Stimulated activated CD8-positive, alpha-beta memory T cell treated with anti-CD3 and anti-CD28 coated beads, Interleukin-4, amount 100 ng/mL, for 24 hours (primary cell): ENCODE results near the gene BCAS3.

Experiments
- DNase-seq: peaks from one replicate; pipeline ENCODE4 v3.0.0-alpha.2; 2020; ENCODE audit warnings: low read depth

Gene BCAS3

DNA sequence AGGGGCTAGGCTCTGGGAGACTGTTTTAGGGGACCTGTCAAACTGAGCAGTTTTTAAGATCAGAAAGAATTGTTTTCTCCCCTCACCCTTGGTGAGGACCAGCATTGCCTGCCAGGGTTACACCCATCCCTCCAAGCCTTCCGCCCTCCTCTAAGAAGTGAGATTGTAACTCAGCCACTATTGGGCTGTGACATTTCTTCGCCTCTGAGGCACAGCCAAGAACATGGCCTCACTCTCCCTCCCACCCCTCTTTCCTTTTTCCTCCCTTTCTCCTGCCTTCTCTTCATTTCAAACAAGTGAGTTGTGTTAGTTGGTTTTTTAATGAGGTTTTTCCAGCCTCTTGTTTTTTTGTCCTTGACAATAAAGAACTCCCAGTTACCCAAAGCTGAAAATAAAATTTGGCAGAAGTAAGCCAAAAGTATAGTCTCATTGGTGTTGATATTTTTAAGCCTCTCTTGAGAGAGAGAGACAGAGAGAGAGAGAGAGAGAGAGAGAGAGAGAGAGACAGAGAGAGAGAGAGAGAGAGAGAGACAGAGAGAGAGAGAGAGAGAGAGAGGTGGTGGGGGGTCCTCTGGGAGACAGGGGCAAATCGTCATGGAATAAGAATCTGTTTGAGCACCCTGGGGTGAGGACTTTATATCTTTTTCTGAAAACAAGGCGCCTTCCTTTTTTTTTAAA lies 644.8 kb downstream of the BCAS3 start:
- no peak for DNase-seq

DNA sequence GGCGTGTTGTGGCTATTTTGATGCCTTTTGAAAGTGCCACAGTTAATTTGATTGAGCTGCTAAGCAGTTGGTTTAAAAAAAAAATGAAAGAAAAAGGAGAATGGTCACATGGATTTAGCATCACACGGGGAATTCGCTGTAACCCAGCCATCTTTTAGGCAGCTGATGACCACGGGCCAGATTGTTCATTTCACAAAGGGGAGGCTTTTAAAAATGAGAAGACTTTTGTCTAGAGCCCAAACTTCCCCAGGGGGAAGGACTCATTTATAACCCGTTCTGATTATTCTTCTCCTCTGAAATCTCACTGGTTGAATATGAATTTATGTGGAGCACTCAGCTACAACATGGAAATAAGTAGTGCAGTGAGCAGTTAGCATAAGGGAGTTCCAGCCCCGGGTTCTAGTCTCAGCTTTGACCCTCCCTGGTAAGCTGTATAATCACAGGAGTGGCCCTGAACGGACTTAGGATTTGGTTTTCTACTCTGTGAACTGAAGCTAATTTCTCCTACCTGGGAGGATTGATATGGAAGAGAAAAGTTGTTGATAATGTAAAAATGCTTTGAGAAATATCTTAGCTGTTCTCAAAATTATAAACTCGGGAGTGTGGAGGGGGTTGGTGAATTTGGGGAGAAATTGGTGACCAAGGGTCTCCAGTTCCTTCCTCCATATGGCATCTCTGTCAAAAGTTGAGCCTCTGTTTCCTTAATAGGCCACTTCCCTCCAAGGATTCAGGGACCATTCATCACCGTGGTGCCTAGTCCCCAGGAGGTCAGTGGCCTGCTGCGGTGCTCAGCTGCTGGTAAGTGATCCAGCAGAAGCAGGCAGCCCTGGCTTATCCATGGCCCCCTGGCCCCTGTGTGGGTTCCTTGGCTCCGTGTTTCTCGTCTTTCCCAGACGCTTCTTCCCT lies 645.6 kb downstream of the BCAS3 start:
- DNase-seq, result no peak

DNA sequence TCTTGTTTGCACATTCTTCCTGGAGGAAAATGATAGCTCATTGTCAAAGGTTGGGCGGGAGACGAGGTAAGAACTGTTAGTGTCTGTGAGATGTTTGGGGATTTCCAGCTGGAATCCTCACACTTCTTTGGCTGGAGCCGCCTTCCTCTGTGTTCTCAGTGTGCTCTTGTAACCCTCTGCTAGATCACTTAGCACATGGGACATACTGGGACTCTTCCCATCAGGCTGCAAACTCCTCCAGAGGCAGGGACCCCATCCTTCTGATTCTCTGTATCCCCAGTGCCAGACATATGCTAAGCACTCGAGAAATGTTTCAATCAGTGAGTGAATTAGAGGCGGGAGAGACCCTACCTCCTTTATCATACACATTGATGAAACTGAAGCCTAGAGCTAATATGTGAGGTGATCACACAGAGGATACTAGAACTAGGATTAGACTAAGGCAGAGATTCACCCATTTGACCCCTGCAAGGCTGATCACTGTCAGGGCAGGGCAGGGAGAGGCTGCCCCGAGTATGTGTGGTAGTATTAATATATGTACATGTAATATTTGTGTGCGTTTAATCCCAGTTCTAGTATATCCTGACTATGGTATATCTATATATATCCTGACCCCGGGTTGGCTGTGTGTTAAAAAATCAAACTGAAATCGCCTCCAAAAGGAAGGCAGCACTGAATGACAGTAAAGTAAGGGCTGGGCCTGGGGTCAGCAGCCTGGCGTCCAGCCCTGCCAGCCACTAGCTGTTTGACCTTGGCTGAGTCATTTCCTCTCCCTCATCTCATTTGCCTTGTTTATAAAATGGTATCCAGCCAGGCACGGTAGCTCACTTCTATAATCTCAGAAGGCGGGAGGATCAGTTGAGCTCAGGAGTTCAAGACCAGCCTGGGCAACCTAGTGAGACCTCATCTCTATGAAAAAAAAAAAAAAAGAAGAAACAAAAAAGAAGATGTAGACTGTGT lies 646.5 kb downstream of the BCAS3 start:
- DNase-seq, result no peak

DNA sequence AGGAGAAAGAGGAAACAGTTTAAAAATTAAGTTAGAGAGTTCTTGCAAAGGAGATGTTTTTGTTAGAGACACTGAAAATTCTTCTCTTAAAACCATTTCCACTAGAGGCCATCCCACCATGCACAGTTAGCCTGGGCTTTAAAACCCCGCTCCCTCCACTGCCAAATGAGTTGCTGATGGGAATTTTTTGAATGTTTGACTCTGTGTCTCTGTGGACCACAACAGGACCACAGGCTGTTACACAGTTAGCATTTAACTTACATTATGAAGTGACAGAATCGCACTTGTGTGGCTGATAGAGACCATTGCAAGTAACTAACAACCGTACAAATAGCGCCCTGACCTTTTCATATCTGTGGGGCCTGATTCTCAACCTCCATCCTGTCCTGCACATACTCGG lies 647.3 kb downstream of the BCAS3 start:
- no peak for DNase-seq

DNA sequence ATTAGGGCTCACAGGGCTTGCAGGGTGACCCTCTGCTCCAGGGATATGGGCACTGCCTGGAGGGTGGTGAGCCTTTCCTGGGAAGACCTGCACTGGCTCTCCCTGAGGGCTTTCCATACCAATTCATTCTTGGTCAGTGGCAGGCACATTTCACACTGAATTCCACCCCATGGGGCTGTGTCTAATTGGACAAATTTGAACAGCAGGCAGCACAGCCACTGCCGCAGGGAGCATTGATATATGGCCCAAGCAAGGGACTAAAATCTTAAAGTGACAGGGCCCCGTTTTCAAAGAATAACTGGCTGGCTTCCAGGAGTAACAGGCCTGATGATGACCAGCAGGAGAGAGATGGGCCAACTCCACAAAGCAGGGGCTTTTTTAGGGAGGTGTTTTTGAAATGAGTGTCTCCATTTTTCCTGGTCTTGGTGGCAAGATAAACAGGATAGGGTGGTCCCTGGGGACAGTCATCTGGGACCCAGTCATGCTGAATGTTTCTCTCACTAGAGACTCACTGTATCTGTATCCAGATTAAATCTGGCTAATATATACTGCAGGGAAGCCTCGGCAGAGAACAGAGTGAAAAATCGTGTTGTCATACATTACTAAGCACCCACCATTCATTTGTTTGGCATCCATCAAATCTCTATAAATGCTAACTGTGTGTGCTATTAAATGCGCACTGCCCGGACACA lies 647.9 kb downstream of the BCAS3 start:
- DNase-seq, result no peak

DNA sequence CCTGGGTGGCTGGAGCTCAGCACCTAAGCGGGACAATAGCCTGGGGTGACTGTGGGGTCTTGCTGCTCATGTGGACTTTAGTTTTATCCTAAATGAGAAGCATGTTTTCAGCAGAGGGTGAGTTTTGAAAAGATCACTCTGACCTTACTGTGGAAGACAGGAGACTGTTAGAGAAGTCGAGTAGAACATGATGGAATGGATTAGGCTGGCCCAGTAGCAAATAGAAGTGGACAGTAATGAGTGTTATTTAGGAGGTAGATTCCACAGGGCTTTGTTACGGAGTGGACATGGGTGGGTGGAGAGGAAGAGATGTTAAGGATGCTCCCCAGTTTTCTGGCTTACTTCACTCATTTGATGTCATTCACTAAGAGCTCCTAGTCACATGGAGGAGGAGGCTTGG lies 648.7 kb downstream of the BCAS3 start:
- DNase-seq, result no peak

DNA sequence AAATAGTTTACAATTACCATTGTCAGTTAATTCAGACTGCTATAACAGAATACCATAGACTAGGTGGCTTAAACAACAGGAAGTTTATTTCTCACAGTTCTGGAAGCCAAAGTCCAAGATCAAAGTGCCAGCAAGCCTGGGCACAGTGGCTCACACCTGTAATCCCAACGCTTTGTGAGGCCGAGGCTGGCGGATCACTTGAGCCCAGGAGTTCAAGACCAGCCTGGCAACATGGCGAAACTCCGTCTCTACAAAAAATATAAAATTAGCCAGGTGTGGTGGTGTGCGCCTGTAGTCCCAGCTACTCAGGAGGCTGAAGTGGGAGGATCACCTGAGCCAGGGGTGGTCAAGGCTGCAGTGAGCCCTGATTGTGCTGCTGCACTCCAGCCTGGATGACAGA lies 650.7 kb downstream of the BCAS3 start:
- DNase-seq, result no peak

DNA sequence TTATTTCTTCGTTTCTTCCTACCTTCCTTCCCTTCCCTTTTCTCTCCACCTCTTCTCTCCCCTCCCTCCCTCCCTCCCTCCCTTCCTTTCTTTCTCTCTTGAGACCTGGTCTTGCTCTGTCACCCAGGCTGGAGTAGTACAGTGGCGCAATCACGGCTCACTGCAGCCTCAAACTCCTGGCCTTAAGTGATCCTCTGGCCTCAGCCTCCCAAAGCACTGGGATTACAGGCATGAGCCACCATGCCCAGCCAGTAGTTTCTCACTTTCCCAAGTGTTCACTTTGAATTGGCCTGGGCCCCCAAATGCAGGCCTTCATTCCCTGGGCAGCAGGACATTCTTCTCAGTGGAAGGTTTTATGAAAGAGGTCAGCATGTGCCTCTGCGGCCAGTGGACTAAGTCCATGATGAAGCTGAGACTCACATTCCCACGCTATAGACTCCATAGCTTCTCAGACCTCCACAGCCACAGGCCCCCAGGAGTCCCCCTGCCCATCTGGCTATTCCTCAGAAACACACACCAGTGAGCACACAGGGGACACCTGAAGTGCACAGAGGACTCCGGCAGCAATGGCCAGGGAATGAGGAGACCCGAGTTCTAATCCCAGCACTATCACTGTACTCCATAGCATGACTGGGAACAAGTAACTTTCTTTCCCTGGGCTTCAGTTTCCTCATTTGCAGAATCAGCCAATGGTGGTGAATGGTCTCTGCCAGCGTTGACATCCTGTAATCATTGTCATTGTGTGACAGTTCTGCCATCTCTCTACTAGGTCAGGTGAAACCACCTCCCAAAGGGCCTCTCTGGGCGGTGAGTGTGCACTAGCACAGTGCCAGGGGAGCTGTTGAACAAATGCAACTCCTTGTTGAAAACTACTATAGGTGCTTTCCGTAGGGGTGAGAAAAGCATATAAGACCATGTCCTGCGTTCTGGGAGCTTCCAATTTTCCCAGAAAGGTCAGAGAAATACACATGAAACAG lies 652.8 kb downstream of the BCAS3 start:
- DNase-seq, result no peak

DNA sequence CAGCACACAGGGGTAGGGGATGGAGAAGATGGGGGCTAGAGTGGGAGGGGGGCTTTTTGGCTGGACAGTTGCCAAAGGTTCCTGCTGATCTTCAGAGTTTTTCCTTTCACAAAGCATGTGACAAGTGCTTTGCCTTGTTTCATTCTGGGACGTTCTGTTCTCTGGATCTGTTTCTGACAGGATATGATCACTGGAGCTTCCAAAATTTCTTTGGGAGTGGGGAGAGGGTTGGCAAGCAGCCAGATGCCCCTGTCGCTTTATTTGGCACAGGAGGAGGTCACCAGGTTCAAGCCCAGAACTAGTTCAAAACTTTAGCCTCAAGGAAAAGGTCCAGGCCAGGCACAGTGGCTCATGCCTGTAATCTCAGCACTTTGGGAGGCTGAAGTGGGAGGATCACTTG lies 653.5 kb downstream of the BCAS3 start:
- no peak for DNase-seq

DNA sequence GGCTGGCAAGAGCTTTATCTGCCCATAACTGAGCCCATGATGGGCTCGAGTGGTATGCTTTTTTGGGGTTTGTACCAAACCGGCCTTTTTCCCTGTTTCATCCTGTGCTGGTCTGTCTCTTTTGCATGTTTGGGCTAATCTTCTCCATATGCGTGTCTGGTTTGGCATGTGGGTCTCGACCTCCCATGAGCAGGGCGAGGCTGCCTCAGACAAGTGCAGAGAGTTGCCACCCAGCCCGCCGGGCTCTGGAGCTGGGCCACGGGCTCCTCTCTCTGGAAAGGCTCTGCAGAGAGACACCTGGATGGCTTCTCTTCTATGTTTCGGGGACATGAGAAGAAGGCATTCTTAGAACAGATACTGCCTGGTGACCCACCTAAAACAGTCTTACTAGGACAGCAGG lies 654.2 kb downstream of the BCAS3 start:
- no peak for DNase-seq

DNA sequence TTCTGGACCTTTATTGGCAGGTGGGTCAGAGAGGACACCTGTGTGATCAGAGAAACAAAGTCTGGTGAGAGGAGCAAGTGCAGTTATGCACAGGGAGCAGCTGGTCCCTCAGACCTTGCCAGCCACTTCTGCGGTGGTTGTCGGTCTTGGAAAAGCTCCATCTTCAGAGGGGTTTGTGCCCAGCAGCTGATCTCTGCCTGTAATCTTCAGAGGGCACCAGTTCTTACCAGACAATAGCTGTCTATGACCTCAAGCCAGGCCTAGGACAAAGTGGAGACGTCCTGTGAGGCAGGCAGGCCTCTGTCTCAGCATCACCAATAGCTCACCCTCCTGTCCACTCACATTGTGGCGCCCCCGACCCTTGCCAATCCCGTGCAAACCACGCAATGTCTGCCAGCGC lies 655.5 kb downstream of the BCAS3 start:
- DNase-seq, result no peak

DNA sequence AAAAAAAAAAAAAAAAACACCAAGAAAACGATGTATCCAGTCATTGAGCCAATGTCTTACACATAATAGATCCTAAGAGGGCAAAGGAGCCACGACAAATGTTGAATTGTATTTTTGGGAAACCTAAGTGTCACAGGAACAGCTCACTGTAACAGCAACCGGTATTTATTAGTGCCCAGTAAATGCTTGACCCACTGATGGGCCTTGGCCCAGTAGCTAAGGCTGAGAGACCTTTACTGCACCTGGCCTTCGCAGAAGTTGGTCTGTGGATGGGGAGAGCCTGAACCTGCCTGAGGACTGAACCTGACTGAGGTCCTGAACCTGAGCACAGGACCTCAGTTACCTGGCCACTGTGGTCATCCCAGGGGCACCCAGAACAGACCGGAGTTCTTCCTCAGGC lies 657.0 kb downstream of the BCAS3 start:
- no peak for DNase-seq

DNA sequence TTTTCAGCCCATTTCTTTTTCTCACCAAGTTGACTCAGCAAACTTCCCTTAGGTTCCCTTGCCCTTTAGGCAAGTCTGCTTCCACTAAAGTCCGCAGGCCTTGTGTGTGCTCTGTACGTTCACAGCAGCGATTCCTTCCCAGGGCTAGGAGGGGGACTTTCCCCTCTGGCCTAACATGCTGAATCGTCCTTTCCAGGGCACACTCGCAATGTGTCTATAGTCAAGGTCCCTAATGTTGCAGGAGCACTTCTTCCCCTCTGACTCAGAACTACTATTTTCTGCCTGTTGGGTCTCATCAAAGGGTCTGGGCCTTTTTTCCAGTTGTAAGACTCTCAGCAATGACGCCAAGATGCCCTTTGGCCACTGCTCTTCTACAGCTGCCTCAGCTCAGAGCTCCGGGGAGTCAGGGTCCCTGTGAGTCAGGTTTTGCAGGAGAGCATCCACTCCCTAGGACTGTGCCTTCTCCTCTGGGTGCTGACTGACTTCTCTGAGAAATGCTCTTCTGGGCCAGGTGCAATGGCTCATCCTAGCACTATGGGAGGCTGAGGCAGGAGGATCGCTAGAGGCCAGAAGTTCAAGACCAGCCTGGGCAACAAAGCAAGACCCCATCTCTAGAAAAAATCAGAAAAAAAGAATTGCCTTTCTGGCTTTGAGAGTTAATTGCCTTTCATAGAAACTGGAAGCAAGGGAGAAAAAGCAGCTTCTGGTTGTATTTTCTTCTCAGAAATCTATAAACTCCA lies 657.6 kb downstream of the BCAS3 start:
- DNase-seq, result no peak

DNA sequence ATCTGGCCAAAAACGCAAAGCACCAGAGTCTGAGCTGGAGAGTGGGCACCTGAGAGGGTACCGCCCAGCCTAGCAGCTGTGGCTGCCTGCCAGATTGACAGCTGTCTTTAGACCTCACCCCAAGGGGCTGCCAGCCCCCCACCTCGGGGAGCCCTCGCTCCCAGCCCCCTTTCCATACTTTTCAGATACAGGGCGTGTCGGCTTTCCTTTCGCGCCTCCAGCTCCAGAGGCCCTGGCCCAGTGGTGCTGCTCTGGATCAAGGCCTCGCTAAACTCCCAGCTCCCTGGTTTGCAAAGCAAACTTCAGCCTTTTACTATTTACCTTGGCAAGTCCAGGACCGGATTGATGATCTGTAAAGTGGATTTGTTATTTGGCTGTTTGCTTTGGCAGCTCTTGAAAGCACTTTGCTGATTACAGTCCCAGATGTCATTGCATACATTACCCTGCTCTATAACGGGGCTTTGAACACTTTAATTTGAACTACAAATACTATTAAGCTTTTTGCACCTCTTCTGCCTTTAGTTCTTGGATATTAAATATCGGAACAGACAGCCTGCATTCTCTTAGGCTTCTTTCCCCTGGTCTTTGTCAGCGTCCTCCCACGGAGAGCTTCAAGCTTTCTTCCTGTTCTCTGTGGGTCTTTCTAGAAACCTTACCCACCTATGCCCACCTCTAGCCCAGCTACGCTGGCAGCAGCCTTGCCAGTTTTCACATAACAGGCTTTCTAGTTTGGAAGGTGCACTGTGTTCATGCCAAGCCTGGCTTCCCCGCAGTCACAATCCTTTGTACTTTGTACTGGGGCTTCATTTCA lies 658.4 kb downstream of the BCAS3 start:
- no peak for DNase-seq

DNA sequence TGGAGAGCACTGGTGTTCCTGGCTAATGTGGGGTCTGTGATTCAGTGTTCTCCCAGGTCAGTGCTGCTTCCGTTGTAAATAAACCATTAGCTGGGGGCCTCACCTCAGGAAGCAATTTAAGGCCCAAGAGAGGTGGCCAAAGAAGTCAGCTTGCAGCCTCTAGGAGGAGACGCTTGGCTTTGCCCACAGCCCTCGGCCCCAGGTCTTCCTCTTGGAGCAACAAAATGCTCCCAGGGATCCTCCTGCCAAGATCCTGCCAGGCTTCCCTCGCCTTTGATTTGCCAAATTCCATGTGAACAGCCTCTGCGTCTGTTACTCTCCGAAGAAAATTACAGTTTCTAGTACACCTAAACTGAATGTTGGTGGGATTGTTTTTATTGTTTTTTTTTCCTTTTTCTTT lies 659.6 kb downstream of the BCAS3 start:
- DNase-seq, result no peak

DNA sequence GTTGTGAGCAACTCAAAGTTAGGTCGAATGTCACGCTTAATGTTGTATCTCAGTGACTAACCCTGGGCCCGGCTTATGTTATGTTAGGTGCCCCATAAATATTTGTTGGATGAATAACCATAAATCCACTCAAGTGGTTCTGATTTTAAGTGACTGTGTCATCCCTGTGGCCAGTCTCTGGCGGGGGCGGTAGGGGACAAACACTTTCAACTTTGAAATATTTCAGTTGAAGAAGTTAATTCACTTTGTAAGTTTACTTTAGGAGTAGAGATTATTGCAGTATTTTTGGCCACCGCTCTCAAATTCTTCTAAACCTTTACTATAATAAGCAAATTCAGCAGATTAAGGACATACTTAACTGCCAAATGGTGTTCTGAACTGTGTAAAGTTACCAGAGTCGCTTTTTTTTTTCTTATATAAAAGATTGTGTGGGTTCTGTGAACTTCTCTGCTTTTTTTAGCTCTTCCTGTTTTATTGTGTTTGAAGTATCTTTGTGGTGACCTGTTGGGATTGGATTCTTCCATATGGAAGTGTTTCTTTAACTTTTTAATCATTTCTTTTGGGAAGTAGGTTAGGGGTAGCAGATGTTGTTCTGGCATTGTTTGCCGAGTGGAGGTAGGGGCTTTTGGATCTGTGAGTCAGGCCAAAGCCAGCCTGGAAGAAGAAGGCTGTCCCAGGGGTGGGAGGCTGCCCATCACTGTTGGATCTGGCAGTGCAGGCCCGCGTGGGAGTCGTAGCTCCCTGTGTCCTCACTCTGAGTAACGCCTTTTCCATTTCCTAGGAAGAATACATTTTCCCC lies 660.5 kb downstream of the BCAS3 start:
- no peak for DNase-seq

DNA sequence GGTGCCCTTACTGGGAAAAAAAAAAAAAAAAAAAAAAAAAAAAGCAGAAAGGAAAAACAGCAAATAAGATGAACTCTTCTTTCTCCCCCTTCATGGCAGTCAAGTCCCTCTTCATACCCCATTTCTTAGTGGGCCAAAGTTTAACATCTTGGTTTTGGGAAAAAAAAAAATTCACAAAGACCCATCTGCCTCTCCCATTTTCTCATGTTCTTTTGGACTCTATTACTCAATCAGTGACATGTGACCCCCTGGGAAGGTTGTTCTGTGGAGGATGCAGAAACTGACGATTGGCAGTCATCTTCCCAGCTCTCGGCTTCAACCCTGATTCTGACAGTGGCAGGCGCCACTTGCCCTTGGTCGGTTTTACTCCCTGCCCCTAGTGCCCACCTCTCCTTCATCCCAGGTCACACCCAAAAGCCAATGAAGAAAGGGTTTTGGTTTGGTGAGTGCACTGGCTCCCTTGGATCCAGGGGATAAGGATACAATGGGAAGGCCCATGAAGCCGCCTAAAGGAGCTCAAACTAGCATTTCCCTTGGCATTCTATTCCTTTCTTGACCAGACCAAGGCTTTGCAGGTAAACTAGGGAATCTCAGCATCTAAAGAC lies 661.3 kb downstream of the BCAS3 start:
- DNase-seq, result no peak
